HG03060 (cell line): ENCODE results near the gene DCST1.

Experiments used
- ATAC-seq: cut with Tn5 transposase; IDR thresholded peaks from one replicate; pipeline ENCODE4 v1.9.1; 2021; ENCODE audit warnings: low read depth, moderate number of reproducible peaks; ENCODE audit not compliant: unreplicated experiment

Gene DCST1

GRCh38 chr1:155000726-155001424 is 32.7 kb upstream of the DCST1 start:
- ATAC-seq = no peak

- ATAC-seq = no peak
These were observed 32.3 kb upstream of the DCST1 start for GRCh38 chr1:155001425-155001674.

GRCh38 chr1:155001675-155002463 is 31.8 kb upstream of the DCST1 start:
- no peak for ATAC-seq

GRCh38 chr1:155002464-155003226 is 31.0 kb upstream of the DCST1 start, which contains the start of gene ZBTB7B:
TSS of gene ZBTB7B (plus strand) at chr1:155002802. CDS start at chr1:155014661, 11,859 bp downstream.
- no peak for ATAC-seq

- ATAC-seq = no peak
These were observed 30.3 kb upstream of the DCST1 start for GRCh38 chr1:155003227-155003765.

GRCh38 chr1:155003766-155004351 is 29.8 kb upstream of the DCST1 start:
- no peak for ATAC-seq

- no peak for ATAC-seq
These were observed 29.1 kb upstream of the DCST1 start for GRCh38 chr1:155004352-155005075.

- ATAC-seq = no peak
These were observed 28.3 kb upstream of the DCST1 start for GRCh38 chr1:155005076-155006011.

GRCh38 chr1:155006601-155007101 is 27.0 kb upstream of the DCST1 start:
- ATAC-seq = no peak

GRCh38 chr1:155007251-155007828 is 26.3 kb upstream of the DCST1 start:
- ATAC-seq = no peak

- ATAC-seq = no peak
These were observed 25.3 kb upstream of the DCST1 start for GRCh38 chr1:155008015-155008941.

- no peak for ATAC-seq
These were observed 24.4 kb upstream of the DCST1 start for GRCh38 chr1:155009221-155009711.

- ATAC-seq = no peak
These were observed 23.9 kb upstream of the DCST1 start for GRCh38 chr1:155009742-155010141.

GRCh38 chr1:155010211-155010918 is 23.3 kb upstream of the DCST1 start:
- ATAC-seq = no peak

- no peak for ATAC-seq
These were observed 22.6 kb upstream of the DCST1 start for GRCh38 chr1:155011004-155011416.

GRCh38 chr1:155011437-155012025 is 22.1 kb upstream of the DCST1 start:
- no peak for ATAC-seq
